Measurements from ENCODE around the gene DFFB.
A peak's percentile ranks its signal among the peaks of the same experiment; 100 is the strongest.
"Not testable (repeated sequence)": the region's sequence is repeated elsewhere in the genome, so short reads cannot be mapped to it uniquely, and the experiment has no call there.

Gene DFFB, protein sequence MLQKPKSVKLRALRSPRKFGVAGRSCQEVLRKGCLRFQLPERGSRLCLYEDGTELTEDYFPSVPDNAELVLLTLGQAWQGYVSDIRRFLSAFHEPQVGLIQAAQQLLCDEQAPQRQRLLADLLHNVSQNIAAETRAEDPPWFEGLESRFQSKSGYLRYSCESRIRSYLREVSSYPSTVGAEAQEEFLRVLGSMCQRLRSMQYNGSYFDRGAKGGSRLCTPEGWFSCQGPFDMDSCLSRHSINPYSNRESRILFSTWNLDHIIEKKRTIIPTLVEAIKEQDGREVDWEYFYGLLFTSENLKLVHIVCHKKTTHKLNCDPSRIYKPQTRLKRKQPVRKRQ

DNA sequence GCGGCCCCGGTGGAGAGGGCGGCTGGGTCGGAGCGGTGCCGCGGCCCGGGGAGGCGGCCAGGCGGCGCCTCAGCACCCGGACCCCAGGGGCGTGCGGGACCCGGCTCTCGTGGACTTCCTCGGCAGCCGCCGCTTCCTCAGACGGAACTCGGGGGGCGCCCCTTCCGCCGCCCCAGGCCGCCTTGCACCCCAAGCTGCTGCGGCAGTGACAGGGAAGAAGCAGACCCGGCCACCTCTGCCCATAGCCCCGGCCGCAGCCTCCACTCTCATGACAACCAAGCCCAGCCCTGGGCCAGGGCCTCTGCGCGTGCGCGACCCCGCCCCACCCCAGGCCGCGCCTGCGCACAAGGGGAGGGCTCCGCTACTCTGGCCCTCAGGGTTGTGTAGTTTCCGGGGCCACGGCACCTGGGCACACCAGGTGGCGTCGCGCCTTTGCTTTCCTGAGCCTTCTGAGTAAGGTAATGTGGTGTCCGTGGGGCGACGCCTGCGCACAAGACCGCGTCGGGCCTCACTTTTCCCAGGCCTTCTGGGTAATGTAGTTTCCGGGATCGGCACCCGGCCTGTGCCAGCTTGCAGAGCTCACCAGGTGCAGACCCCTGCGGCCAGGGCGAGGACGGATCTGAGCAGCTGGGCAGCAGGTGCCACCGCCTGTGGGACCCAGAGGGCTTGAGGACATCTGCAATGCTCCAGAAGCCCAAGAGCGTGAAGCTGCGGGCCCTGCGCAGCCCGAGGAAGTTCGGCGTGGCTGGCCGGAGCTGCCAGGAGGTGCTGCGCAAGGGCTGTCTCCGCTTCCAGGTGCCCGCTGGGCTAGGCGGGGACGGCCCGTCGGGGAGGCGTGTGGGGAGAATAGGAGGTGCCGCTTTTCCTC is at the start of gene DFFB, which contains the start of gene CEP104:
Gene DFFB (plus strand): TSS at position 554 of the 868 bp plus-strand sequence. CDS start 128 bp downstream, at position 682.
Gene CEP104 (minus strand): TSS at position 289 of the 868 bp plus-strand sequence. CDS start 4,804 bp downstream, outside the sequence.
- peak; percentile 88 for DNase-seq

DNA sequence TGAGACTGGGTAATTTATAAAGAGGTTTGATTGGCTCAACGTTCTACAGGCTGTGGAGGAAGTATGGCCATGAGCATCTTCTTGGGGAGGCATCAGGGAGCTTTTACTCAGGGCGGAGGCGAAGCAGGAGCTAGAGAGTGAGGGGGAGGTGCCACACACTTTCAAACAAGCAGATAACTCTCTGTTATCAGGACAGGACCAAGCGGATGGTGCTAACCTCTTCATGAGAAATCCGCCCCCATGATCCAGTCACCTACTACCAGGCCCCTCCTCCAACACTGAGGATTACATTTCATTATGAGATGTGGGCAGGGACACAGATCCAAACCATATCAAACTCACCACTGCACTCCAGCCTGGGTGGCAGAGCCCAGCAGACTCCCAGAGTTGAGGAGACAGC is 49.5 kb upstream of the DFFB start:
- DNase-seq = no peak

DNA sequence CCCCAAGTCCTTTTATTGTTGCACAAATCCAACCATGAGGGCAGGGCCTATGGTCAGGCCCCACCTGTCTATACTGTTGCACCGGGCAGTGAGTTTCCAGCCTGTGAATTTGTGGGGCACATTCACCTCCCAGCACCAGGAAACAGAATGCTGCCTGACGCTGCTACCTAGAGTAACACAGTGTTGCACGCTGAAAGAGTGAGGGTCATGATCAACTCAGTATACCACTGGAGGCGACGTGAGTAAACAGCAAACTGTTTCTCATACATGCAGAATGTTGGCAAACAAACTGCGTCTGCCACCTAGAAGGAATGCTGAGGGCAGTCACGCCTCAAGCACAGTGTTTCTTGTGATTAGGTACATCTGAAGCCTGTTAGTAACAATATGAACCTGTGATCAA is 47.6 kb upstream of the DFFB start:
- no peak for DNase-seq

DNA sequence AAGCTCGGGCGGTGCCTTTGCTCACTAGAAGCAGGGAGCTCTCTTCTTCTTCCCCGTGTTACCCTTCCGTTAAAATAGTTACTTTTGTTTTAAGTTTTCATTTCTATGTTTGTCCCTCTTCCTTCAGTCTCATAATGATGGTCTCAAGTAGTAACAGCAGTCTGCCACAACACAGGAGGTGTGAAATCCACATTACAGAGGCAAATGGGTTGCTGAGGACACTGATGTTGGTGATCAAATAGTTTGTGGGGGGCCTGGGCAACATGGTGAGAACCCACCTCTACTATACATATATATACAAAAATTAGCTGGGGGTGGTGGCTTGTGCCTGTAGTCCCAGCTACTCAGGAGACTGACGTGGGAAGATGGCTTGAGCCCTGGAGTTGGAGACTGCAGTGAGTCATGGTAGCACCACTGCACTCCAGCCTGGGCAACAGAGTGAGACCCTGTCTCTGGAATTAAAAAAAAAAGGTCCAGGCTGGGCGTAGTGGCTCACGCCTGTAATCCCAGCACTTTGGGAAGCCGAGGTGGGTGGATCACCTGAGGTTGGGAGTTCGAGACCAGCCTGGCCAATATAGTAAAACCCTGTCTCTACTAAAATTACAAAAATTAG is 47.0 kb upstream of the DFFB start:
- not testable (repeated sequence) for DNase-seq

DNA sequence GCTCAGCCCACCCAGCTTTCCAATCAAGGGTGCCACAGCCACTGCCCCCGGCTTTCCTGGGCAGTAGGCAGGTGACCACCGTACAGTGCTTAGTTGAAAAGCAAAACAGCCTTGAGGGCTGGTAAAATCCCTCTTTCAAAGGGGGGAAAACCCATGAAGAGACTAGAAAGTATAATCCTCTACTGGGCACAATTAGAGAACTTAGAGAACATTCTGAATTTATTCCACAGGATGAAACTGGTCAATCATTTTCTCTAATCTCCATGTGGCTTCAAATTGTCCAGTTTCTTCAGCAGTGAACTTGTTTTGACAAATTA is 45.7 kb upstream of the DFFB start:
- no peak for DNase-seq

DNA sequence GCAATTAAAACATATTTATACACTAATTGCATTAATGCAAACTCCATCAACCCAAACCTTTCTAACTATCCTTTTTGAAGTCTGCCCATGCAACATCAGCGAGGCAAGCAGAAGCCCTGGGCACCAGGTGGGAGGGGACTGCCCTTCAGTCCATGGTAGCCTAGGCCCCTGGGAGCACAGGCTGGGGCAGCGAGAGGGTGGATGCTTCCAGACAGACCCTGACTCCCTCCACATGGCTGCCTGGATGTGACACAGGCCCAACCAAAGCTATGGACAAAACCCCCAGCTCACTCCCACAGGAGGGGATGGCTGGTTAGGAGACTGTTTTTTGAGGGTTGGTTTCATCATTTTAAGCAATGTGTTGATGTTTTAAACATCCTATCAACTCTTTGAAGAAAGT is 43.2 kb upstream of the DFFB start:
- no peak for DNase-seq

DNA sequence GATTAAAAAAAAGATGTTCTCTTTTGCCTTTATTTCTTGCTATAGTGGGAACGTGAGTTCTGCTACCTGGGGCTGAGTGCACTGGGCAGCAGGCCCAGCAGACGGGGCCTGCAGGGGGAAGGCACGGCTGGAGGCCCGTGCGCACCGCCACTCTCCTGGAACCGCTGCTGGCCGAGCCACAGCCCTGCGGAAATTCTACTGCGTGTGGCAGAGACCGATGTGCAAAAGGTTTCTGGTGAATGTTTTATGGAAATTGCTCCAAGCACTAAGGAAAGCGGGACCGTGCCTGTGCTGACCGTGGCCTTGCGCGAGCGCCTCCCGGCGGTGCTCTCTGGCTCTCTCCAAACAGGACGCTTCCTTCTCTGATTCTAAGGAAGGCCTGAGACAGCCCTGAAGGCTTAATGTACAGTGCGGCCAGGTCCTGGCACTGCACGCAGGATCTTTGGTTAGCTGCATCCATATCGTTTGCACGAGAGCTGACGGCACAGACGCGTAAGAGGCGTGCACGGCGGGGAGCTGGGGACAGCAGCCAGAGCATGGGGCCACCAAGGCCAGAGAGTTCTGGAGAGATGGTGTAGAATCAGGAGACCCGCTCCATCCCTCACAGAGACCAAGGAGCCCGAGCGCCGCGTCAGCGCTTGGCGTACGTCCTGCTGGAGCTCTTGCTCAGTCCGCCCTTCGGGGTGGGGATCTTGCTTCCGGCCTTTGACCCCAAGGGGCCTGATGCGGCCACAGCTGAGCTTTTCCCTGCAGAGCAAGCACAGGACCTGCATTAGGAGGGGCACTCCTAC is 42.3 kb upstream of the DFFB start:
- DNase-seq = no peak

DNA sequence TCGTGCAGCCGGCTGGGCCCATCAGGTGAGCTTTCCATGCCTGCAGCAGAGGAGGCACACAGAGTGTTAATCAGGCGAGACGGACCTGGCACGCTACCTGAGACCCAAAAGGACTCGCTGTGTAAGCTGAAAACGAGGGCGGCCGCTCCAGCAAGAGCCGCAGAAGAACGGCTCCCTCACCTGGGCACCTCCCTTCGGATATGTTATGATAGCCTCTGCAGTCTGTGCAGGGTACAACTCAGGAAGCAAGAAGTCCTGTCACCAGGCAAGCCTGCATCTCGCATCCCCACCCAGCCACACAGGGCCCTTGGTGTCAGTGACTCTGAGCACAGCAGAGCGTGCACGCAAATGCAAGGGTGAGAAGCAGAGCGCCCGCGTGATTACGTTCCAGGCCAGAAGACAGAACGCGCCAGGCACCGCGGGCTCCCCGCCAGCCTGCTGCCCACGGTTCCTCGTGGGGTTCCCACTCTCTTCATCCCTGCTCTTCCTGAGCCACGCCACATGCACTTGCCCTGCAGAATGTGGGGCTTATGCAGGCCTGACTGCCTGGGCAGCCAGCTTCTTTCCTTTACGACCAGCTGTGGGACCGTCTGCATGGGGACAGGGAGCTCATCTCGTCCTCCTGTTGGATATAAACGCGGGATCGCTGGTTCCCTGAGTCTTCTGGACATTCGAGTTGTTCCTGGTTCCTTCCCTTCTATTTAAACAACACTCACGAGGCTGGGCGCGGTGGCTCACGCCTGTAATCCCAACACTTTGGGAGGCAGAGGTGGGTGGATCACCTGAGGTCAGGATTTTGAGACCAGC is 40.7 kb upstream of the DFFB start:
- DNase-seq = no peak

DNA sequence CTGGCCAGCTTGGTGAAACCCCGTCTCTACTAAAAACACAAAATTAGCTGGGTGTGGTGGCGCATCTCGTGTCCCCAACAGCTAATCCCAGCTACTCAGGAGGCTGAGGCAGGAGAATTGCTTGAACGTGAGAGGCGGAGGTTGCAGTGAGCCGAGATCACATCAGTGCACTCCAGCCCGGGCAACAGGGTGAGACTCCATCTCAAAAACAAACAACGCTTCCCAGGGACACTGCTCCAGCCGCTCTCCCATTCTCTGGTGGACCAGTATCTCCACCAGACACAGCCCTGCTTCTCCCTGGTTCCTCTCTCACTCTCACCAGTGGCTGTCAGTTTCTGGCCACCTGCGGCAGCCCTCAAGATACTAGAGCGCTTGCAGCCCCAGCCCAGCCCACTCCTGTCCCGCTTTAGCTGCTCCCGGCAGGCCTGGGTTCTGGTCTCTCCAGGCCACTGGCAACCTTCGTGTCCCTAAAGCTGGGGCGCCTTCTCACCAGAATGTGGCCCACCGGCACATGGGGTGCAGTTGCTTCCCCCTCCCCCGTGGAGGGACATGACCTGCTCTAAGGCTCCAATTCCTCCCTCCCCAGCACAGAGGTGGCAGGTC is 40.0 kb upstream of the DFFB start:
- DNase-seq = no peak

DNA sequence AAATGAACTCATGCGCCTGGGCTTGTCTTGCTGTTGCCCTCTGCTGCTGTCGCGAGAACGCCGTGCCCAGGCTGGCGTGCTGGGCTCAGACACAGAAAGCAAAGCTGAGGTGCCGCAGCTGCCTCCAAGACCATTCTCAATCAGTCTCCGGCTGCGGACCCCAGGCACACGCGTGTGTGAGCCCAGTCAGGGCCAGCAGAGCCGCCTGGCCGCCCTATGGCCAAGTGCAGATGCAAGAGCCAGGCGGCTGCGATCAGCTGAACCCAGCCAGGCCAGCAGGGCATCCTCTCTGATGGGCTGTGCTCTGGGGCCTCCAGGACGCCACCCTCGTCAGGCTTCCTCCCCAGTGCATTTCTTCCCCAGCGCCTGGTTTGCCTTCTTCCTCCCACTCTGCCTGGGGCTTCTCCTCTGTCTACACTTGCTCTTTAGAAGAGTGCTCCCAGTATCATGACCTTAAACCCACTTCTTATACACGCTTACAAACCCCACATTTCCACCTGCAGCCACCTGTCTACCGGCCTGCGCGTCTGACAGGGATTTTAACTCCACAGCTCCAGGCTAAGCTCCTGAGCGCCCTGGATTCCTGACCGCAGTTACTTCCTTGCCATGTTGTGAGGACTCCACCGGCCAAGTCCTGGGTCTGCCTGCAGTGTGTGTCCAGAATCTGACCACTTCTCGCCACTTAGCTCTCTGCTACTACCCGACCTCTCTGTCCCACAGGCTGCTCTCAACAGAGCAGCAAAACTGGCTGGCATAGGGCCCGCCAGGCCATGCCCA is 39.3 kb upstream of the DFFB start:
- no peak for DNase-seq

DNA sequence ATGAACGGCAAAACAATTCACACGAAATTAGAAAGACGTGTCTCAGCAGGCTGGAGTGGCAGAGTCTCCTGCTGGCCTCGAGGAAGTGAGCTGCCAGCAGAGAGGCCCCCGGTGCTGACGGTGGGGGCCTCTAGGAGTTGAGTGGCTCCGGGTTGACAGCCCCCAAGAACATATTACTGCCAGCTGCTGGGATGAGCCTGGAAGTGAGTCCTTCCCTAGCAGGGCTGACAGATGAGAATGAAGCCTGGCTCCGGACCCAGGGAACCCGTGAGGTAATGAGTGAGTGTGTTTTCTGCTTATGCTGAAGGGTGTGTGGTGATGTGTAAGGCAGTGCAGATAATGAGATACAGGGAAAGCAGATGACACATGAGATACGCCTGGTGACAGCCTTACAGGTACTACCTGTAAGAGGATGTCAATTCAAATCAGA is 37.5 kb upstream of the DFFB start:
- DNase-seq = no peak

DNA sequence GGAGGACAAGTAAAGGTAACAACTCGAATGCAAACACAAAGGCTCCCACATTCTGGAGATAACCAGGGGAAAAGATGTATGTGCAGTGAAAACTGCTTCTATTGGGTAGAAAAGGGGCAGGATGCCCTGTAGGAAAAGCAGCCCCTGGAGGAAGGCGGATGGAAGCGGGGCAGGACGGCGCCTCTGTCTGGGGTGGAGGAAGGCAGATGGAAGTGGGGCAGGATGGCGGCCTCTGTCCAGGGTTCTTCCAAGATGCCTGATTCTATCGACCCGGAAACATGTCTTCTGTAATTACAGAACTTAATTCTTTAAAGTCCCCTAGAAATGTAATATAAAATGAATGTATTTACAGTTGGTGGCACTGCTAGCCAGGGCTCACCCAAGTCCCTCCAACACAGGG is 37.0 kb upstream of the DFFB start:
- no peak for DNase-seq

DNA sequence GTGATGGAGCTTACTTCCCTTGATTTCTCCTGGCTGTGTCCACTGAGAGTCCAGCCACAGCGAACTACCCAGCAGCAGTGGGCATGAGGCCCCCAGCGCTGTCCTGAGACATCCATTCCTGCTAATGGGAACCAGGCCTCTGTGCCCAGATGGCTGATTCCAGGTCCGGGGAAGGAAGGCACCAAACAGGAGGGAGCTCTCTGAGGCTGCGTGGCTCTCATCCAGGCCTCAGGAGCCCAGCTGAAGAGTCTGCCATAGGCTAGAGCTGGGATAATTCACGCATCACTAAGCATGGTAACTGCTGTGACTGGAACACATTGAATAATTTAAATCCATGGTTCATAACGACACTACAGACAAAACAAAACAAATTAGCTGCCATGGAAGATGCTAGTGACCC is 36.3 kb upstream of the DFFB start:
- DNase-seq = no peak

DNA sequence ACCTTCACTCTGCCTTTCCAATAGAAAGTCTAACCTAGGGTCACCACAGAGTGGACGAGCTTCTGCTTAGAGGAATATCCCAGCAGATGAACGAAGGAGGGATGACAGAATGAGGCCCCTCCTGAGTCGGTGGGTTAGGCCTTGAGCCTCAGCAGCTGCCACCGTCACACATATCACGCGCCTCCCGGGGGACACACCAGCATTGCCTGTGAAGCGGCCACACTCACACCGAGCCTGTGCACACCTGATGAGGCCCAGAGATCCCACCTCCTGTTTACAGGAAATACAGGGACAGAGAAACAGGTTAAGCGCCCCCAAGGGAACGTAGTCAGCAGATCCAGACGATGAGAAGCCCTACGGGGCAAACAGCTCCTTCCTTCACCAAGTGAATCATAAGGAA is 35.8 kb upstream of the DFFB start:
- no peak for DNase-seq

DNA sequence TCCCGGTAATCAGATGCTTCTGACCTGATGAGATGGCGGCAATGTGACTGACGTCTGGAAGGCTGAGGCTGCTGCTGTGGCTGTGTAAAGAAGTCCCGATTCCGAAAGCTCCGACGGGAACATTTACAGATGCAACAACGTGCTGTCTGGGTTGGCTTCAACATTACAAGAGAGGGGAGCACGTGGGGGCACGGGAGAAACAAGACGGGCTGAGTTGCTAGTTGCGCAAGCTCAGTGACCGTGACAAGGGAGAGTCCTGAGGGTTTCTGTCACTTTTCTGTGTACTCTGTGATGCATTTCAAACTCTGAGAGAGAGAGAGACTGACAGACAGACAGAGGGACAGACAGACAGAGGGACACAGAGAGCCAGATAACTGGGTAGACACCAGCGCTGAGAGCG is 35.4 kb upstream of the DFFB start:
- DNase-seq = no peak

DNA sequence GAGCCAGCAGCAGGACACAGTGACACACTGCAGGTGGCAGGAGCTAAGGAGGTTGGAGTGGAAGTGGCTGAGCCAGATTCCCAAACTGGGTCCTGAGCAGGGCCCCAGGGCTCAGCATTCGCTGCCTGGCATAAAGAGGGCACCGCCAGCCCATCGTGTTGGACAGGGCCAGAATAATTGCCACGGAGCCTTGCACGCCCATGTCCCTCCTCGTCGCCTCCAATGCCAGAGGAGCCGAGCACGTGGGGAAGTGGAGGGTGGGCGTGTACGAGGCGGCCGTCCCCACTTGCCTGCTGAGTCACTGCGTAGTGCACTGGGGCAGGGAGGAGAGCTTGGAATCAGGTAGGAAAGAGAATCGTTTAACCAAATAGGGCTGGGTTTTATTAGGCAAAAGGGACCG is 34.9 kb upstream of the DFFB start:
- no peak for DNase-seq

DNA sequence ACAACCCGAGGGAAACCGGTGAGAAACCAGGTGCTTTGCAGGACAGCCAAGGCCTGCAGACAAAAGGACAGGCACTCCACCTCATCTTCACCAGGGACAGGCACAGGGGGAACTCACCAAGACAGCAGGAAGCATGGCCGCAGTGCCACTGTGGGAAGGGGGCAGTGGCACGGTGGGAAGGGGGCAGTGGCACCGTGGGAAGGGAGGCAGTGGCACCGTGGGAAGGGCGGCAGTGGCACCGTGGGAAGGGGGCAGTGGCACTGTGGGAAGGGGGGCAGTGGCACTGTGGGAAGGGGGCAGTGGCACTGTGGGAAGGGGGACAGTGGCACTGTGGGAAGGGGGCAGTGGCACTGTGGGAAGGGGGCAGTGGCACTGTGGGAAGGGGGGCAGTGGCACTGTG is 32.6 kb upstream of the DFFB start:
- DNase-seq = no peak

DNA sequence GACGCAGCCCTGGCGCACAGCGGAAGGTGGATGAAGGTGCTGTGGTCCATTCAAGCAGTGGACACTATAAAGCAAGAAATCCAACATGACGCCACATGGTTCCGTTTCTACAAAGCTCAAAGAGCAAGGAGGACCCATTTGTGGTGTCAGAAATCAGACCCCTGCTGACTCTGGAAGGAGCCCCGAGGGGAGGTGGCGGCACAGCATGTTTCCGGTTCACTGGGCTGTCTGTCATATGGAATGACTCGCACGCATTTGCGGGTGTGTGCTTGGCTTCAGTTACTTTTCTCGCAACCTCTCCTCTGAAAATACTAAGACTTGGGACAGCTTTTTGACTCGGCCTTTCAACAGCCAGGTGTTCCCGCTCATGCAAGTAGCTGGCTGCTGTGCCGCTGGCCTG is 31.9 kb upstream of the DFFB start:
- no peak for DNase-seq

DNA sequence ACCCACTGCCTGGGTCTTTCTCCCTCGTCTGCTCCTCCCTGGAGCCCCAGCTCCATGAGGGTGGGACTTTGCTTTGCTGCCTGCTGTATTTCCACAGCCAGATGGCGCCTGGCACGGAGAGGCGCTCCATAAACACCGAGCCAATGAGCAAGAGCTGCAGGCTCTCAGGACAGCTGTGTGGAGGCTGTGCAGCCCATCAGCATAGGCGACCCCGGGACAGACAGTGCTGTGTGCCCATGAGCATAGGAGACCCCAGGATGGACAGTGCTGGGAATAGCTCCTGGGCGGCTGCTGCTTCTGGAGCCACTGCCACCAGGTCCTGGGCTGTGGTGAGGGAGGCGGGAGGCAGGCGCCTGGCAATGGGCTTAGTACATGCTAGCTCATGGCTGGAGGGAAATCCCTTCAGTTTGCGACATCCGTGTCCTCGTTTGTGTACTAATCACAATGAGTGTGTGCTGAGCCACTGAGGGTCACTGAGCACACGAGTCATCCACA is 29.4 kb upstream of the DFFB start:
- no peak for DNase-seq

DNA sequence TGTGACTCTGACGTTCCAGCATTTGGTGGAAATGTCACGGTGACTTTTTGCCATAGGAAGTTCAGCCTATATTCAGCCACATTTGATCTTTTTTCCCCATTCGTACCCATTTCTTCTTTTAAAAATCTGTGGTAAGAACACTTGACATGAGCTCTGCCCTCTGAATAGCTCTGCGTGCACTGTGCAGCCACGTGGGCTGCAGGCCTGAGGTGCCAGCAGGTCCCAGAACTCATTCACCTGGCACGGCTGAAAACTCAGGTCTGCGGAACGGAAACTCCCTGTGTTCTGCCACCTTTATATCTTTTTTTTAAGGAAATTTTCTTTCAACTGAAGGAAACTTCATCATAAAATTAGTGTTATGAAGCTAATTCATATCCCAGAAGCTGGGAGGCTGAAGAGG is 28.9 kb upstream of the DFFB start:
- no peak for DNase-seq

DNA sequence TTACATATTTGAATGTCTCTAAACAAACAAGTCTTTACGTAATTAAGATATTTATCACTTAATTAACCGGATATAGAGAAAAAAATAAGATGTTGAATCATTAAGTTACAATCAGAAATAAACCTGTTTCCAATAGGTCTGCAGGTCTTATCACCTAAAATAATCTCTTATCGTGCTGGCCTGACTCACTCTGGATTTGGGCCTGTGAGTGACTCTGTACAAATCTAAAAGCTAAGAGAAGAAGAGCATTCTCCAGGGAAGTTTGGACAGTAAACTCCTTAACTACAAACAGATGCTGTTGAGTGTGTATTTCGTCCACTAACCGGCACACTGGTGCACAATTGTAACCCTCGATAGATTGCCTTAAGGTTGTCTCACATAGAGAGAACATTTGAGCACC is 25.6 kb upstream of the DFFB start:
- DNase-seq = no peak

All from T1000 (cell line).